B cell (primary cell): Measurements from ENCODE around the gene GPLD1.
"Not testable (repeated sequence)": the region's sequence is repeated elsewhere in the genome, so short reads cannot be mapped to it uniquely, and the experiment has no call there.

Experiments
- EZH2 ChIP-seq: IDR thresholded peaks from 2 replicates; pipeline ENCODE4 v1.6.1; 2012; ENCODE audit warnings: borderline replicate concordance, low read depth, mild to moderate bottlenecking, moderate library complexity, low read length; ENCODE audit not compliant: insufficient read depth, poor library complexity, severe bottlenecking
- TF ChIP-seq, protein P1 (sequence below): fragments of 200-600 bp; IDR thresholded peaks from one replicate; pipeline ENCODE4 v1.8.0; 2022; ENCODE audit warnings: antibody characterized with exemption, mild to moderate bottlenecking

DNA sequence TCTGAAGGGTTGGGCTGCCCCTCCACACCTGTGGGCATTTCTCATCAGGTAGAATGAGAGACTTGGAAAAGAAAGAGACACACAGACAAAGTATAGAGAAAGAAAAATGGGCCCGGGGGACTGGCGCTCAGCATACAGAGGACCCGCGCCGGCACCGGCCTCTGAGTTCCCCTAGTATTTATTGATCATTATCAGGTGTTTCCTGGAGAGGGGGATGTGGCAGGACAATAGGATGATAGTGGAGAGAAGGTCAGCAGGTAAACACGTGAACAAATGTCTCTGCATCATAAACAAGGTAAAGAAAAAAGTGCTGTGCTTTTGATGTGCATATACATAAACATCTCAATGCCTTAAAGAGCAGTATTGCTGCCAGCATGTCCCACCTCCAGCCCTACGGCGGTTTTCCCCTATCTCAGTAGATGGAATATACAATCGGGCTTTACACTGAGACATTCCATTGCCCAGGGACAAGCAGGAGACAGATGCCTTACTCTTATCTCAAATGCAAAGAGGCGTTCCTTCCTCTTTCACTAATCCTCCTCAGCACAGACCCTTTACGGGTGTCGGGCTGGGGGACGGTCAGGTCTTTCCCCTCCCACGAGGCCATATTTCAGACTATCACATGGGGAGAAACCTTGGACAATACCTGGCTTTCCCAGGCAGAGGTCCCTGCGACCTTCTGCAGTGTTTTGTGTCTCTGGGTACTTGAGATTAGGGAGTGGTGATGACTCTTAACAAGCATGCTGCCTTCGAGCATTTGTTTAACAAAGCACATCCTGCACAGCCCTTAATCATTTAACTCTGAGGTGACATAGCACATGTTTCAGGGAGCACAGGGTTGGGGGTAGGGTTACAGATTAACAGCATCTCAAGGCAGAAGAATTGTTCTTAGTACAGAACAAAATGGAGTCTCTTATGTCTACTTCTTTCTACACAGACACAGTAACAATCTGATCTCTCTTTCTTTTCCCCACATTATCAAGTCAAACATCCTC is 89.0 kb downstream of the GPLD1 start:
- TF ChIP-seq, protein P1, sequence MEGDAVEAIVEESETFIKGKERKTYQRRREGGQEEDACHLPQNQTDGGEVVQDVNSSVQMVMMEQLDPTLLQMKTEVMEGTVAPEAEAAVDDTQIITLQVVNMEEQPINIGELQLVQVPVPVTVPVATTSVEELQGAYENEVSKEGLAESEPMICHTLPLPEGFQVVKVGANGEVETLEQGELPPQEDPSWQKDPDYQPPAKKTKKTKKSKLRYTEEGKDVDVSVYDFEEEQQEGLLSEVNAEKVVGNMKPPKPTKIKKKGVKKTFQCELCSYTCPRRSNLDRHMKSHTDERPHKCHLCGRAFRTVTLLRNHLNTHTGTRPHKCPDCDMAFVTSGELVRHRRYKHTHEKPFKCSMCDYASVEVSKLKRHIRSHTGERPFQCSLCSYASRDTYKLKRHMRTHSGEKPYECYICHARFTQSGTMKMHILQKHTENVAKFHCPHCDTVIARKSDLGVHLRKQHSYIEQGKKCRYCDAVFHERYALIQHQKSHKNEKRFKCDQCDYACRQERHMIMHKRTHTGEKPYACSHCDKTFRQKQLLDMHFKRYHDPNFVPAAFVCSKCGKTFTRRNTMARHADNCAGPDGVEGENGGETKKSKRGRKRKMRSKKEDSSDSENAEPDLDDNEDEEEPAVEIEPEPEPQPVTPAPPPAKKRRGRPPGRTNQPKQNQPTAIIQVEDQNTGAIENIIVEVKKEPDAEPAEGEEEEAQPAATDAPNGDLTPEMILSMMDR, result not testable (repeated sequence)
- TF ChIP-seq EZH2, result not testable (repeated sequence)
